MM.1S (cell line): ENCODE results near the gene MTLN.

Experiments
- DNase-seq: peaks from one replicate; pipeline ENCODE4 v3.0.0-alpha.2; 2015
- H2AFZ ChIP-seq: fragments of 300-600 bp; sonication (generic); 2 replicates; pipeline ENCODE4 v1.6.0; 2016; ENCODE audit warnings: antibody characterized with exemption, low read length
- H3F3A ChIP-seq: fragments of 300-600 bp; sonication (generic); 2 replicates; pipeline ENCODE4 v1.6.1; 2016; ENCODE audit warnings: mild to moderate bottlenecking, antibody characterized with exemption, low read length, moderate library complexity, mixed read lengths; ENCODE audit not compliant: insufficient read depth
- H3K27ac ChIP-seq: fragments of 300-600 bp; sonication (generic); 2 replicates; pipeline ENCODE4 v1.5.1; 2016; ENCODE audit warnings: mild to moderate bottlenecking, low read length
- H3K27me3 ChIP-seq: fragments of 300-600 bp; sonication (generic); replicated peaks from 2 replicates; pipeline ENCODE4 v1.6.0; 2016; ENCODE audit warnings: low read length; ENCODE audit not compliant: insufficient read depth
- H3K36me3 ChIP-seq: fragments of 300-600 bp; sonication (generic); replicated peaks from 2 replicates; pipeline ENCODE4 v1.6.1; 2016; ENCODE audit warnings: mild to moderate bottlenecking, low read length, mixed read lengths; ENCODE audit not compliant: insufficient read depth
- H3K4me1 ChIP-seq: fragments of 300-600 bp; sonication (generic); 2 replicates; pipeline ENCODE4 v1.6.1; 2016; ENCODE audit warnings: low read length, mixed read lengths
- H3K4me2 ChIP-seq: fragments of 300-600 bp; sonication (generic); 2 replicates; pipeline ENCODE4 v1.6.0; 2016; ENCODE audit warnings: low read depth, low read length
- H3K4me3 ChIP-seq: fragments of 300-600 bp; sonication (generic); 2 replicates; pipeline ENCODE4 v1.5.1; 2016; ENCODE audit warnings: low read length, mixed read lengths
- H3K79me2 ChIP-seq: fragments of 300-600 bp; sonication (generic); 2 replicates; pipeline ENCODE4 v1.6.1; 2016; ENCODE audit warnings: mixed run types, low read length, mixed read lengths
- H3K9ac ChIP-seq: fragments of 300-600 bp; sonication (generic); 2 replicates; pipeline ENCODE4 v1.6.1; 2016; ENCODE audit warnings: low read length, mixed read lengths
- H3K9me2 ChIP-seq: fragments of 300-600 bp; sonication (generic); replicated peaks from 2 replicates; pipeline ENCODE4 v1.6.1; 2016; ENCODE audit warnings: mild to moderate bottlenecking, low read length, mixed read lengths; ENCODE audit not compliant: insufficient read depth
- H3K9me3 ChIP-seq: fragments of 300-600 bp; sonication (generic); replicated peaks from 2 replicates; pipeline ENCODE4 v1.6.1; 2016; ENCODE audit warnings: mild to moderate bottlenecking, low read length, mixed read lengths; ENCODE audit not compliant: insufficient read depth
- H4K20me1 ChIP-seq: fragments of 300-600 bp; sonication (generic); 2 replicates; pipeline ENCODE4 v1.6.1; 2016; ENCODE audit warnings: mild to moderate bottlenecking, low read length, moderate library complexity, mixed read lengths; ENCODE audit not compliant: insufficient read depth
- CTCF ChIP-seq: fragments of 300-600 bp; sonication (generic); IDR thresholded peaks from 2 replicates; pipeline ENCODE4 v1.5.1; 2016; ENCODE audit warnings: antibody characterized with exemption, low read length, mixed read lengths
- EZH2 ChIP-seq: fragments of 300-600 bp; sonication (generic); optimal IDR thresholded peaks from 2 replicates; pipeline ENCODE3; 2017; ENCODE audit warnings: low read depth, mild to moderate bottlenecking, antibody characterized with exemption, low read length, mixed read lengths
- EZH2phosphoT487 ChIP-seq: fragments of 300-600 bp; sonication (generic); IDR thresholded peaks from 2 replicates; pipeline ENCODE4 v1.6.1; 2018; ENCODE audit warnings: antibody characterized with exemption, low read length

Gene MTLN

GRCh38 chr2:110170102-110170501 is 42.2 kb downstream of the MTLN start:
- no peak overlapping the region for H3K4me2 ChIP-seq
- H3K79me2 ChIP-seq = no peaks in the 10 kb centered on the region
- no peaks in the 10 kb centered on the region for H3K4me1 ChIP-seq
- no peak overlapping the region for H3K4me3 ChIP-seq
- H3K27ac ChIP-seq = no peak overlapping the region
- H2AFZ ChIP-seq = no peak overlapping the region
- H3F3A ChIP-seq = no peaks in the 10 kb centered on the region
- DNase-seq = no peak
- H3K9me2 ChIP-seq = no peaks in the 10 kb centered on the region
- no peaks in the 10 kb centered on the region for H4K20me1 ChIP-seq
- no peaks in the 10 kb centered on the region for H3K27me3 ChIP-seq
- no peaks in the 10 kb centered on the region for H3K36me3 ChIP-seq
- no peak overlapping the region for H3K9ac ChIP-seq
- no peak for TF ChIP-seq CTCF
- no peaks in the 10 kb centered on the region for H3K9me3 ChIP-seq

- no peaks in the 10 kb centered on the region for H3K27me3 ChIP-seq
- no peak overlapping the region for H3K4me2 ChIP-seq
- no peaks in the 10 kb centered on the region for H3K9me2 ChIP-seq
- H3K27ac ChIP-seq = no peak overlapping the region
- no peaks in the 10 kb centered on the region for H3K4me1 ChIP-seq
- no peak for DNase-seq
- no peak overlapping the region for H3K9ac ChIP-seq
- no peak overlapping the region for H3K4me3 ChIP-seq
- H3K36me3 ChIP-seq = no peaks in the 10 kb centered on the region
- H3K79me2 ChIP-seq = no peaks in the 10 kb centered on the region
- H3F3A ChIP-seq = no peaks in the 10 kb centered on the region
- H3K9me3 ChIP-seq = no peaks in the 10 kb centered on the region
- H4K20me1 ChIP-seq = no peaks in the 10 kb centered on the region
- H2AFZ ChIP-seq = no peak overlapping the region
- TF ChIP-seq CTCF (no peak), EZH2 (no peak), EZH2phosphoT487 (no peak)
Observed at GRCh38 chr2:110167326-110168000, 44.9 kb downstream of the MTLN start.

GRCh38 chr2:110166266-110166665 is 46.1 kb downstream of the MTLN start:
- no peak overlapping the region for H3K9ac ChIP-seq
- H3K4me1 ChIP-seq = no peaks in the 10 kb centered on the region
- H3F3A ChIP-seq = no peaks in the 10 kb centered on the region
- TF ChIP-seq CTCF = no peak
- TF ChIP-seq EZH2phosphoT487 = no peak
- no peak for TF ChIP-seq EZH2
- H3K27me3 ChIP-seq = no peaks in the 10 kb centered on the region
- H3K36me3 ChIP-seq = no peaks in the 10 kb centered on the region
- no peak overlapping the region for H3K4me3 ChIP-seq
- H3K9me3 ChIP-seq = no peaks in the 10 kb centered on the region
- no peak overlapping the region for H2AFZ ChIP-seq
- H3K9me2 ChIP-seq = no peaks in the 10 kb centered on the region
- no peak for DNase-seq
- H3K79me2 ChIP-seq = no peaks in the 10 kb centered on the region
- no peak overlapping the region for H3K4me2 ChIP-seq
- H3K27ac ChIP-seq = no peak overlapping the region
- H4K20me1 ChIP-seq = no peaks in the 10 kb centered on the region
